Ectodermal cell (in vitro differentiated cells): Measurements from ENCODE around the gene PCDH17.

Experiments used
- H3K27ac ChIP-seq: 2 replicates; pipeline ENCODE4 v1.7.0; 2013; ENCODE audit warnings: mild to moderate bottlenecking, low read depth, low read length; ENCODE audit not compliant: insufficient read depth, poor library complexity, severe bottlenecking
- H3K27me3 ChIP-seq: 2 replicates; pipeline ENCODE4 v1.7.0; 2013; ENCODE audit warnings: mild to moderate bottlenecking, low read length; ENCODE audit not compliant: insufficient read depth, control insufficient read depth, poor library complexity, severe bottlenecking
- H3K36me3 ChIP-seq: one replicate; pipeline ENCODE4 v1.7.0; 2013; ENCODE audit warnings: low read length; ENCODE audit not compliant: control insufficient read depth, insufficient read depth
- H3K4me1 ChIP-seq: one replicate; pipeline ENCODE4 v1.7.0; 2013; ENCODE audit warnings: low read length; ENCODE audit not compliant: control insufficient read depth, insufficient read depth
- H3K4me3 ChIP-seq: 2 replicates; pipeline ENCODE4 v1.7.0; 2013; ENCODE audit warnings: low read depth, low read length, control low read depth; ENCODE audit not compliant: insufficient read depth
- H3K9me3 ChIP-seq: 2 replicates; pipeline ENCODE4 v1.7.0; 2013; ENCODE audit warnings: mild to moderate bottlenecking, low read length, moderate library complexity; ENCODE audit not compliant: control insufficient read depth
- WGBS, 2 experiments: methylation state at CpG; one replicate each; pipeline ENCODE4 v1.1.7; 2013; ENCODE audit warnings: missing lambda C conversion rate in 2 of 2; 5-methylcytosine and 5-hydroxymethylcytosine counted together

The PCDH17 gene

GRCh38 chr13:57666131-57666953 lies 34.8 kb downstream of the PCDH17 start:
- H3K4me3 ChIP-seq: no peak overlapping the region
- no peaks in the 10 kb centered on the region for H3K4me1 ChIP-seq
- 65 to 69% methylated on average over 6 of the region's 6 CpGs for WGBS, 2 experiments
- no peaks in the 10 kb centered on the region for H3K36me3 ChIP-seq
- no peaks in the 10 kb centered on the region for H3K27me3 ChIP-seq
- H3K9me3 ChIP-seq: no peaks in the 10 kb centered on the region
- no peak overlapping the region for H3K27ac ChIP-seq

DNA sequence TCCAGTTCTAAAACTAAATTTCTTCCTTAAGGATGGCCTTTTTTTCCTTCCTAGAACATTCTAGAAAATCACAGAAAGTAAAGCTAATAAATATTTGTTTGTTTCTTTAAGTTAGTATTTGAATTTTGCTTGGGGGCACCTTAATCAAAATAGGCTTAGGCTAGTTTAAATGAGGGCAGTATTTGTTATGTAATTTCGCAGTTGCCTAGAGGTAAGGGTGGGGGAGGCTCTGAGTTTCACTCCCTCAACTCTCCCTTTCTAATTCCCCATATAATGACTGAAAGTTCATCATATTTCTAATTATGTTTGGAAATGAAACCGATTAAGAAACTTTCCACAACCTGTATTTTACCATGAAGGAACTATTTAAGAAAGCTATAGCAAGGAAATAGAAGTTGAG lies 40.6 kb downstream of the PCDH17 start:
- Histone ChIP-seq H3K27me3 (no peaks in the 10 kb centered on the region), H3K27ac (no peak overlapping the region), H3K36me3 (no peaks in the 10 kb centered on the region), H3K9me3 (no peaks in the 10 kb centered on the region), H3K4me3 (no peak overlapping the region), H3K4me1 (peaks cover 3% of the 10 kb centered on the region)
- 60% methylated on average over 1 of the region's 2 CpGs; no CpG with 5 or more reads in 1 of the 2 experiments for WGBS, 2 experiments

DNA sequence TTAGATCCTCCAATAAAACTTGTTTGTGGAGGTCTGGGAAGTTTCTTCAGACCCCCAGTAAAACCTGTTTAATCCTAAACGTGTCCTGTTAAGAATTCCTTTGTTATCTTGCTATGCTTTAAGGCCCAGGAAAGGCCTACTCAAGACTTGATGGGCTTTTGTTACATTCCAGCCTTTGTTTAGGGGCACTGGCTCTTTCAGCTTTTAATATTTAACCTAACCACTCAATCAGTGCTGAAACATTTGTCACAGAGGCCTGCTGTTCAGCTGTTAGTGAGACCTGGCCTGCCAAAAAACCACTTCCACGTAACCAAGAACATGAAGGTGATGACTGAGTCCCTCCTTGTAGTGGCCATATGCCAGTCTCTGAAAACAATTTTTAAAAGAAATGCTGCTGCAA lies 41.7 kb downstream of the PCDH17 start:
- H3K4me3 ChIP-seq: no peak overlapping the region
- H3K27me3 ChIP-seq: no peaks in the 10 kb centered on the region
- H3K4me1 ChIP-seq: peaks cover 3% of the 10 kb centered on the region
- peak overlapping the region; percentile 11 for H3K27ac ChIP-seq
- H3K9me3 ChIP-seq: no peaks in the 10 kb centered on the region
- 42 to 43% methylated on average over 2 of the region's 2 CpGs for WGBS, 2 experiments
- no peaks in the 10 kb centered on the region for H3K36me3 ChIP-seq

GRCh38 chr13:57675526-57675925 lies 44.0 kb downstream of the PCDH17 start:
- H3K4me3 ChIP-seq: no peak overlapping the region
- H3K36me3 ChIP-seq: no peaks in the 10 kb centered on the region
- H3K27ac ChIP-seq: no peak overlapping the region
- no peaks in the 10 kb centered on the region for H3K9me3 ChIP-seq
- H3K27me3 ChIP-seq: no peaks in the 10 kb centered on the region
- peaks cover 3% of the 10 kb centered on the region for H3K4me1 ChIP-seq
- WGBS, 2 experiments: 93 to 98% methylated on average over 2 of the region's 2 CpGs

GRCh38 chr13:57680609-57681008 lies 49.1 kb downstream of the PCDH17 start:
- Histone ChIP-seq H3K27me3 (no peaks in the 10 kb centered on the region), H3K27ac (no peak overlapping the region), H3K4me1 (no peaks in the 10 kb centered on the region), H3K4me3 (no peak overlapping the region), H3K9me3 (no peaks in the 10 kb centered on the region), H3K36me3 (no peaks in the 10 kb centered on the region)
- WGBS, 2 experiments: no CpG with 5 or more reads among the region's 1 CpG

GRCh38 chr13:57682128-57682716 lies 50.7 kb downstream of the PCDH17 start:
- Histone ChIP-seq H3K27ac (no peak overlapping the region), H3K9me3 (no peaks in the 10 kb centered on the region), H3K4me3 (no peak overlapping the region), H3K4me1 (no peaks in the 10 kb centered on the region), H3K36me3 (no peaks in the 10 kb centered on the region), H3K27me3 (no peaks in the 10 kb centered on the region)
- WGBS, 2 experiments: 76 to 78% methylated on average over 3 of the region's 4 CpGs

DNA sequence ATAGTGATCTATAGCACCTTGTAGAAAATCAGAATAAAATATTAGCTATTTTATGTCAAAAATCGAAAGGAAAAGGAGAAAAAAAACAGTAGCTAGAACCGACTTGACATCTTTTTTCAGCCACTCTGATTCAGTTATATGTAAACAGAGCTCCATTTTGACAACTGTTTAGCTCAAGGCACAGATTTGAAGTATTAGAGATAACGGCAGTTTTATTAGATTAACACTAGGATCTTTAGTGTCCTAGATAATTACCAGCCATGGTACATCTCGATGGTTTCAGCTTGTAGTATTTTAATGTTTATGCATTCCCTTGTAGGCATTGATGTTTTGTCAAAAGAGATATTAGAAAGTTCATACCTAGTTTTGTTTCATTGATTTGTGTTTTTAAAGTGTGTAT lies 67.3 kb downstream of the PCDH17 start:
- H3K36me3 ChIP-seq: no peaks in the 10 kb centered on the region
- H3K4me1 ChIP-seq: no peaks in the 10 kb centered on the region
- no peaks in the 10 kb centered on the region for H3K27me3 ChIP-seq
- WGBS, 2 experiments: 88 to 90% methylated on average over 4 of the region's 4 CpGs
- H3K27ac ChIP-seq: no peak overlapping the region
- H3K9me3 ChIP-seq: no peaks in the 10 kb centered on the region
- no peak overlapping the region for H3K4me3 ChIP-seq

DNA sequence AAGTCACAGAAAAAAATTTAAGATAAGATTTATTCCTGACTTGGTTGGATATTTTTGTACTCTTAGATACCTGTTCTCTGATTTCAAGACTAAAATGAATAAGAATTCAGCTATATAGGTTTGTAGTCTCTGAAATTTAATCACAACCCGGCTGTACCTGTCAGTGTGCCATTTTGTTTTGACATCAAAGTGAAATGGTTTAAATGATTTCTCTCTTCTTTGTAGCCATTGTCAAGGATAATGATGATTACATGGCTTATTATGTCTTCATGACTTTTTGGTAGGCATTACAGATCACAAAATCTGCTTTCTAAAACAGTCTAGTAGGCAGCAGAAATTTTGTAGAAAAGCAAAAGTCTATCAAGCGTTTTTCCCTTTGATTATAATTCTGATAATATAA lies 72.5 kb downstream of the PCDH17 start:
- no peaks in the 10 kb centered on the region for H3K9me3 ChIP-seq
- no peaks in the 10 kb centered on the region for H3K36me3 ChIP-seq
- 90 to 100% methylated on average over 1 of the region's 2 CpGs for WGBS, 2 experiments
- H3K4me1 ChIP-seq: no peaks in the 10 kb centered on the region
- no peak overlapping the region for H3K27ac ChIP-seq
- no peak overlapping the region for H3K4me3 ChIP-seq
- no peaks in the 10 kb centered on the region for H3K27me3 ChIP-seq

DNA sequence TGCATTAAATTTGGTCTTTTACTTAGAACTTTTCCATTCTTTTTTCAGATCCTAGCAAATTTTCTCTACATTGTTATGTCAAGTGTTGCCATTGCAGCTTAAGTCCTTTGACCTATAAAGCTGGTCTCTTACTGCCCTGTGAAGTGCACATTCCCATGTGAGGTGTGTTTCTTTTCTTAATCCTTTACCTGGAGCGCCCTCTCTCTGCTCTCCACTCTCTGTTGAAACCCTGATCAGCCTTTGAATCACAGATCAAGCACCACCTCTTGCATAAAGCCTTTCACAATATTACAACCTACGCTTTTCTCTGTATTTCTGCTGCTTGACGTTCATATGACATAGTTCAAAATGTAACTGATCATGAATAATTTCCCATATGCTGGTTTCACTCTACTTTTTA lies 84.8 kb downstream of the PCDH17 start:
- Histone ChIP-seq H3K4me1 (no peaks in the 10 kb centered on the region), H3K9me3 (no peaks in the 10 kb centered on the region), H3K27ac (no peak overlapping the region), H3K36me3 (no peaks in the 10 kb centered on the region), H3K4me3 (no peak overlapping the region), H3K27me3 (no peaks in the 10 kb centered on the region)
- WGBS, 2 experiments: 39 to 40% methylated on average over 3 of the region's 3 CpGs

GRCh38 chr13:57724486-57725272 lies 93.1 kb downstream of the PCDH17 start:
- Histone ChIP-seq H3K27ac (peak overlapping the region; percentile 54), H3K9me3 (no peaks in the 10 kb centered on the region), H3K36me3 (no peaks in the 10 kb centered on the region), H3K27me3 (no peaks in the 10 kb centered on the region), H3K4me3 (no peak overlapping the region), H3K4me1 (peaks cover 14% of the 10 kb centered on the region)
- 72 to 81% methylated on average over 12 of the region's 12 CpGs for WGBS, 2 experiments
